ENCODE results near the gene SACS.

Gene SACS

DNA sequence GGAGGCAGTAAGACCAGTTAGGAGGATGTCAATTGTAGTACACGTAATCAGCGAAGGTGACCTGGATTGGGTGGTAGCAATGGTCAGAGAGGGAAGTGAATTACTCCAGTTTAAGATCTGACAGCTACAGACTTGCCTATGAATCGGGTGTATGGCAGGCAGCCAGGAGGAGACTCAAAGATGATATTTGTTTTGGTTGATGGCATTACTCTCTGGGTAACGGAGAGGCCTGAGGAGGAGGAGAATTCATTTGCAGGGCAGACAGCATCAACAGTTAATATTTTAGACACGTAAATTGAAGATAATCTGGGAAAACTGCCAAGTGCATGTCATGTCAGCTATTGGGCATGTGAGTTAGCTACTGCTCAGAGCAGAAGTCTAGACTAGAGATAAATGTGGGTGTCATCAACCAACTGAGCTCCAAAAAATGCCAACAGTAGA is 143.6 kb downstream of the SACS start:
- Histone ChIP-seq H3K9ac (ENCODE audit: low read depth, low read length, poor library complexity) (no peak overlapping the region), H3K4me1 (ENCODE audit: control insufficient read depth in 2 of 2, insufficient read depth in 1 of 2, low read depth in 1 of 2, low read length in 2 of 2) (peaks cover 0 to 2% of the 10 kb centered on the region in 2 donors), H4K91ac (ENCODE audit: low read depth, low read length, poor library complexity) (no peak overlapping the region), H2BK15ac (ENCODE audit: low read length) (no peak overlapping the region), H3K27ac (replicated peaks; ENCODE audit: low read length) (no peak overlapping the region), H3K27me3 (ENCODE audit: control insufficient read depth in 3 of 3, insufficient read depth in 3 of 3, low read depth in 1 of 3, low read length in 3 of 3) (no peaks in the 10 kb centered on the region), H2BK12ac (ENCODE audit: low read length) (no peak overlapping the region), H3K4me3 (ENCODE audit: low read length in 2 of 2) (no peak overlapping the region), H4K8ac (ENCODE audit: low read depth, low read length) (no peak overlapping the region), H3K14ac (ENCODE audit: low read length) (no peak overlapping the region), H3K18ac (ENCODE audit: low read length) (no peak overlapping the region), H3K9me3 (replicated peaks in 1 of 2; ENCODE audit: control insufficient read depth in 2 of 2, insufficient read depth in 1 of 2, low read depth in 1 of 2, low read length in 2 of 2) (peaks cover 0 to 2% of the 10 kb centered on the region in 2 donors), H3K79me1 (ENCODE audit: low read depth, low read length) (no peaks in the 10 kb centered on the region), H3K36me3 (replicated peaks in 1 of 2; ENCODE audit: control insufficient read depth in 2 of 2, insufficient read depth in 2 of 2, low read length in 2 of 2) (no peaks in the 10 kb centered on the region), H2BK5ac (ENCODE audit: low read length) (no peak overlapping the region), H3K23ac (ENCODE audit: low read depth, low read length, poor library complexity) (no peak overlapping the region), H2BK120ac (ENCODE audit: low read depth, low read length) (no peak overlapping the region), H3K4ac (ENCODE audit: low read length) (no peak overlapping the region), H2AK5ac (ENCODE audit: low read depth, low read length) (no peak overlapping the region), H3K4me2 (ENCODE audit: insufficient read depth, low read length, poor library complexity, severe bottlenecking) (no peak overlapping the region), H2AFZ (ENCODE audit: low read length) (no peak overlapping the region)
- DNase-seq (ENCODE audit: low spot score) = no peak
- no CpG with 5 or more reads among the region's 5 CpGs for WGBS, 2 donors (ENCODE audit: extremely low coverage in 2 of 2, insufficient read length in 2 of 2, insufficient replicate concordance in 1 of 2)

DNA sequence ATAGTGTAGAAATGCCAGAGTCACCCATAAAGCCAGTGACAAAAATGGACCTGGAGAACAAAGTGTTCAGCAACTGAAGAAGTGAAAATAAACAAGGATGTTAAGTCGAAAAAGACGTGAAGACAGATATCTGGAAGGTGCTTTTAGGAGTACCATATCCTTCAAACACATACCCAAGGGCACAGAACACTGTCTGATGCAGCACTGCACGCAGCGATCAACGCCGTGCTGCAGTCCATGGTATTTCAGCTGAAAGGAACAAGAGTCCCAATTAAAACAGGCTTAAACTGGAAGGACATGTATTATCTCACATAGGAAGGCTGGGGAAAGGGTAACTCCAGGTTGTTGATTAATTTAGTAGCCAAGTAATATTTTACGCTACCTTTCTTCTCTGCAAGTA is 144.5 kb downstream of the SACS start:
- Histone ChIP-seq H2AFZ (ENCODE audit: low read length) (no peak overlapping the region), H3K18ac (ENCODE audit: low read length) (no peak overlapping the region), H3K4me1 (ENCODE audit: control insufficient read depth in 2 of 2, insufficient read depth in 1 of 2, low read depth in 1 of 2, low read length in 2 of 2) (peaks cover 0 to 2% of the 10 kb centered on the region in 2 donors), H2BK12ac (ENCODE audit: low read length) (no peak overlapping the region), H3K79me1 (ENCODE audit: low read depth, low read length) (no peaks in the 10 kb centered on the region), H3K27ac (replicated peaks; ENCODE audit: low read length) (no peak overlapping the region), H3K9me3 (replicated peaks in 1 of 2; ENCODE audit: control insufficient read depth in 2 of 2, insufficient read depth in 1 of 2, low read depth in 1 of 2, low read length in 2 of 2) (peaks cover 0 to 2% of the 10 kb centered on the region in 2 donors), H2AK5ac (ENCODE audit: low read depth, low read length) (no peak overlapping the region), H3K4me3 (ENCODE audit: low read length in 2 of 2) (no peak overlapping the region), H3K36me3 (replicated peaks in 1 of 2; ENCODE audit: control insufficient read depth in 2 of 2, insufficient read depth in 2 of 2, low read length in 2 of 2) (no peaks in the 10 kb centered on the region), H2BK5ac (ENCODE audit: low read length) (no peak overlapping the region), H2BK15ac (ENCODE audit: low read length) (no peak overlapping the region), H3K27me3 (ENCODE audit: control insufficient read depth in 3 of 3, insufficient read depth in 3 of 3, low read depth in 1 of 3, low read length in 3 of 3) (no peaks in the 10 kb centered on the region), H4K8ac (ENCODE audit: low read depth, low read length) (no peak overlapping the region), H3K14ac (ENCODE audit: low read length) (no peak overlapping the region), H3K4me2 (ENCODE audit: insufficient read depth, low read length, poor library complexity, severe bottlenecking) (no peak overlapping the region), H3K23ac (ENCODE audit: low read depth, low read length, poor library complexity) (no peak overlapping the region), H4K91ac (ENCODE audit: low read depth, low read length, poor library complexity) (no peak overlapping the region), H3K4ac (ENCODE audit: low read length) (no peak overlapping the region), H3K9ac (ENCODE audit: low read depth, low read length, poor library complexity) (no peak overlapping the region), H2BK120ac (ENCODE audit: low read depth, low read length) (no peak overlapping the region)
- DNase-seq (ENCODE audit: low spot score) = no peak
- WGBS, 2 donors (ENCODE audit: extremely low coverage in 2 of 2, insufficient read length in 2 of 2, insufficient replicate concordance in 1 of 2) = no CpG with 5 or more reads among the region's 7 CpGs

DNA sequence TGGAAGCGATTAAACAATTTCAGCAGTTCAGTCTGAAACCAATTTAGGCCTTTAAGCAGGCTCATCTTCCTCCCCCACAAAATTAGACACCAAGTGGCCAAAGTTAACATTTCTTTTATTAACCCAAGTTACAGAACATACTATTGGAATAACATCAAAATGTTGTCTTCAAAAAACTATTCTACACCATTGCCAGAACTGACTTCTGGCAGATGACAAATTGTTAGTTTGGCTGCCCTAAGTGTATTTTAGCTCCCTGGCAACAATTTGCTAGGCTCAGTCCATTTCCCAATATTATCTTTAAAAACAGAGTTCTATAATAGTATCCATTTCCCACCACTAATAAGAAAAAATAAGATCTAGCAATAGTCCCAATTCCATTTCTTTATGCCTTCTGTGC is 144.9 kb downstream of the SACS start:
- Histone ChIP-seq H3K4ac (ENCODE audit: low read length) (no peak overlapping the region), H3K14ac (ENCODE audit: low read length) (no peak overlapping the region), H3K23ac (ENCODE audit: low read depth, low read length, poor library complexity) (no peak overlapping the region), H3K36me3 (replicated peaks in 1 of 2; ENCODE audit: control insufficient read depth in 2 of 2, insufficient read depth in 2 of 2, low read length in 2 of 2) (no peaks in the 10 kb centered on the region), H4K91ac (ENCODE audit: low read depth, low read length, poor library complexity) (no peak overlapping the region), H2AK5ac (ENCODE audit: low read depth, low read length) (no peak overlapping the region), H2BK15ac (ENCODE audit: low read length) (no peak overlapping the region), H2BK5ac (ENCODE audit: low read length) (no peak overlapping the region), H3K4me2 (ENCODE audit: insufficient read depth, low read length, poor library complexity, severe bottlenecking) (no peak overlapping the region), H3K27me3 (ENCODE audit: control insufficient read depth in 3 of 3, insufficient read depth in 3 of 3, low read depth in 1 of 3, low read length in 3 of 3) (no peaks in the 10 kb centered on the region), H2AFZ (ENCODE audit: low read length) (no peak overlapping the region), H3K79me1 (ENCODE audit: low read depth, low read length) (no peaks in the 10 kb centered on the region), H3K4me1 (ENCODE audit: control insufficient read depth in 2 of 2, insufficient read depth in 1 of 2, low read depth in 1 of 2, low read length in 2 of 2) (peaks cover 0 to 2% of the 10 kb centered on the region in 2 donors), H4K8ac (ENCODE audit: low read depth, low read length) (no peak overlapping the region), H3K9ac (ENCODE audit: low read depth, low read length, poor library complexity) (no peak overlapping the region), H2BK120ac (ENCODE audit: low read depth, low read length) (no peak overlapping the region), H3K4me3 (ENCODE audit: low read length in 2 of 2) (no peak overlapping the region), H3K27ac (replicated peaks; ENCODE audit: low read length) (no peak overlapping the region), H2BK12ac (ENCODE audit: low read length) (no peak overlapping the region), H3K9me3 (replicated peaks in 1 of 2; ENCODE audit: control insufficient read depth in 2 of 2, insufficient read depth in 1 of 2, low read depth in 1 of 2, low read length in 2 of 2) (peaks cover 0 to 2% of the 10 kb centered on the region in 2 donors), H3K18ac (ENCODE audit: low read length) (no peak overlapping the region)
- no peak for DNase-seq (ENCODE audit: low spot score)
- no CpG with 5 or more reads among the region's 1 CpG for WGBS, 2 donors (ENCODE audit: extremely low coverage in 2 of 2, insufficient read length in 2 of 2, insufficient replicate concordance in 1 of 2)

DNA sequence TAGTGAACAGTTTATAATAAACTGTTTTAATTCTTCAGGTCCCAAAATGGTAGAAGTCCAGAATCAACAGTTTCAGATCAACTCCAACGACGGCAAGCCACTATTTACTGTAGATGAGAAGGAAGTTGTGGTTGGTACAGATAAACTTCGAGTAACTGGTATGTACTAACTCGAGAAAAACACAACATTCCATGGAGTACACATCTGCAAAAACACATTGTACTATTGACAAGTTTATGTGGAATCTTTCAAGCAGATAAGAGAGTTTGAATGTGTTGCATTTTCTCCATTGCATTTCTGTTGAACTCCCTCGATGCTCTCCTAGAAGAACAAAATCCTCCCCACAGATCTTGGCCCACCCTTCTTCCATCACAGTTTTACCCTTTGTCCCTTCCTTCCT is 154.2 kb downstream of the SACS start:
- H3K18ac ChIP-seq (ENCODE audit: low read length) = no peak overlapping the region
- H2BK5ac ChIP-seq (ENCODE audit: low read length) = no peak overlapping the region
- H3K27me3 ChIP-seq (ENCODE audit: control insufficient read depth in 3 of 3, insufficient read depth in 3 of 3, low read depth in 1 of 3, low read length in 3 of 3) = no peaks in the 10 kb centered on the region
- H4K8ac ChIP-seq (ENCODE audit: low read depth, low read length) = no peak overlapping the region
- no peak overlapping the region for H3K27ac ChIP-seq (replicated peaks; ENCODE audit: low read length)
- H3K4ac ChIP-seq (ENCODE audit: low read length) = no peak overlapping the region
- DNase-seq (ENCODE audit: low spot score) = no peak
- H3K79me1 ChIP-seq (ENCODE audit: low read depth, low read length) = no peaks in the 10 kb centered on the region
- no peaks in the 10 kb centered on the region for H3K36me3 ChIP-seq (replicated peaks in 1 of 2; ENCODE audit: control insufficient read depth in 2 of 2, insufficient read depth in 2 of 2, low read length in 2 of 2)
- H3K4me1 ChIP-seq (ENCODE audit: control insufficient read depth in 2 of 2, insufficient read depth in 1 of 2, low read depth in 1 of 2, low read length in 2 of 2) = no peaks in the 10 kb centered on the region
- H2AFZ ChIP-seq (ENCODE audit: low read length) = no peak overlapping the region
- no CpG with 5 or more reads among the region's 5 CpGs for WGBS, 2 donors (ENCODE audit: extremely low coverage in 2 of 2, insufficient read length in 2 of 2, insufficient replicate concordance in 1 of 2)
- H3K4me2 ChIP-seq (ENCODE audit: insufficient read depth, low read length, poor library complexity, severe bottlenecking) = no peak overlapping the region
- no peak overlapping the region for H3K23ac ChIP-seq (ENCODE audit: low read depth, low read length, poor library complexity)
- no peak overlapping the region for H3K4me3 ChIP-seq (ENCODE audit: low read length in 2 of 2)
- no peak overlapping the region for H2BK15ac ChIP-seq (ENCODE audit: low read length)
- H4K91ac ChIP-seq (ENCODE audit: low read depth, low read length, poor library complexity) = no peak overlapping the region
- no peak overlapping the region for H2BK120ac ChIP-seq (ENCODE audit: low read depth, low read length)
- no peak overlapping the region for H3K14ac ChIP-seq (ENCODE audit: low read length)
- H3K9me3 ChIP-seq (replicated peaks in 1 of 2; ENCODE audit: control insufficient read depth in 2 of 2, insufficient read depth in 1 of 2, low read depth in 1 of 2, low read length in 2 of 2) = no peaks in the 10 kb centered on the region
- H2BK12ac ChIP-seq (ENCODE audit: low read length) = no peak overlapping the region
- H3K9ac ChIP-seq (ENCODE audit: low read depth, low read length, poor library complexity) = no peak overlapping the region
- H2AK5ac ChIP-seq (ENCODE audit: low read depth, low read length) = no peak overlapping the region

Data from neuronal stem cell (in vitro differentiated cells).